GM19468 (cell line): ENCODE results near the gene PWWP2B.

Source experiments
- ATAC-seq: cut with Tn5 transposase; IDR thresholded peaks from one replicate; pipeline ENCODE4 v1.9.1; 2021; ENCODE audit warnings: mild to moderate bottlenecking, moderate library complexity, moderate number of reproducible peaks; ENCODE audit not compliant: unreplicated experiment; ENCODE audit errors: extremely low read depth

Gene PWWP2B

DNA sequence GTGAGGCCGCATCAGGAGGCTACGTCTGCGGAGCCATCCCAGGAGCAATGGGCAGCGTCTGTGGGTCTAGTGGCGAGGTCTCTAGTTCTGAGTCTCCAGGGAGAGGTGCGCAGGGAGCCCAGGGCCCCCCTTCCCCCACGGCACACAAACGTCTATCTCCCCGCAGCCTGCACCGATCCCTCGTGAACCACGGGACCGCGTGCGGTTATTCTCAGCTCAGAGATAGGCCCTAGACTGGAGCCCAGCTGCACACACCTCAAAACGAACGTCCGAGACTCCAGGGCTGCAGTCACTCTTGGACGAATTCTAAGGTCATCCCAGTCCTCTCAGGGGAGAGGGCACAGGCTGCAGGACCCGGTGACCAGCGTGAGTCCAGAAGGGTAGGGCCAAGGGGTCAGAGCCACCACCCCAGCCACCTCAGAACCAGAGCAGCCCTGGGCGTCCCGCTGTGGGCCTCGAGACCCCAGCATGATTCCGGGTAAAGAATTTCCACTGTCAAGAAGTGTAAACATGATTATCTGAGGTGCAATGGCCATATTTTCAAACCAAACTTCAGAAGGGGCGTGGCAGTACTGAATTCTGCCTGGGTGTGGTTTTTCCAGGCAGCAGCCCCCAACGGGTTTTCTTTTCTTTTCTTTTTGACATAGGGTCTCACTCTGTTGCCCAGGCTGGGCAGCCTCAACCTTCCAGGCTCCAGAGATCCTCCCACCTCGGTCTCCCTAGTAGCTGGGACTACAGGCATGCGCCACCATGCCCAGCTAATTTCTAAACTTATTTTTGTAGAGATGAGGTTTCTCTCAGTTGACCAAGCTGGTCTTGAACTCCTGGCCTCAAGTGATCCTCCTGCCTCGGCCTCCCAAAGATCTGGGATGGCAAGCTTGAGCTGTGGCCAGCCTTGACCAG lies 57.5 kb downstream of the PWWP2B start:
- no peak for ATAC-seq

GRCh38 chr10:132455441-132455971 lies 58.5 kb downstream of the PWWP2B start:
- ATAC-seq = no peak

DNA sequence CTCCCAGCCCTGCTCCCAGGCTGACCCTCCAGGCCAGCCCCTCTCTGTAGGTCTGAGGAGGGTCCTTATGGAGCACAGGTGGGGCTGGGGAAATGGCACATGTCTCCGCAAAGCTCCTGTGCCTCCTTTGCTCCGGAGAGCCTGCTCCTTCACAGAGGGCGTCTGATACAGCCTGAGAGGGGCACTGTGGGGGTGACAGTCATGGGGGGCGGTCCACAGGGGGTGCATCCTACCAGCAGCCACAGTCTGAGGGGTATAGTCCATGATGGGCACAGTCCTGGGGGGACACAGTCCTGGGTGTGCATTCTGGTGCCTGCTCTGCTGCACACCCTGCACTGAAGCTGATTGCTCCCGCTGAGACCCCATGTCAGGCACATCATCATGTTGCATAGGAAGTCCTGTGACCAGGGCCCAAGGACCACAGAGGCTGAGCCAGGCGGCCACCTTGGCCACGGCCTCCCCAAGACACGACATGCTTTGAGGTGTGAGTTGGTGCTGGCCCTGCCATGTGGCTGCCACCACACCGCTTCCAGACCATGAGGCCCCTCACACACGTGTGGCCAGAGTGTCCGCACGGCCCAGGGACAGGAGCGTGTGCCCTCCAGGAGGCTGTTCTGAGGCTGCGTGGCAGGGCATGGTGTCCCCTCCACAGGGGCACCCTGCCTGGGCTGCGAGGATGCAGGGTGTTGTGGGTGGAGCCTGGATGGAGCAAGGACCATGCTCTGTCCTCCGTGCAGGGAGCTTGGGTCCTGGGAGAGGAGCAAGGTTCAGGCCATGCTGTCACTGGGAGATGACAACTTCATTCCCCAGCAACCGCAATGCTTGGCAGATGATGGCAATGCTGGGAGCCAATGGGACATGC lies 59.2 kb downstream of the PWWP2B start:
- no peak for ATAC-seq

GRCh38 chr10:132456881-132457280 lies 59.9 kb downstream of the PWWP2B start:
- ATAC-seq = no peak

- no peak for ATAC-seq
Observed at GRCh38 chr10:132457328-132458070, 60.5 kb downstream of the PWWP2B start.

DNA sequence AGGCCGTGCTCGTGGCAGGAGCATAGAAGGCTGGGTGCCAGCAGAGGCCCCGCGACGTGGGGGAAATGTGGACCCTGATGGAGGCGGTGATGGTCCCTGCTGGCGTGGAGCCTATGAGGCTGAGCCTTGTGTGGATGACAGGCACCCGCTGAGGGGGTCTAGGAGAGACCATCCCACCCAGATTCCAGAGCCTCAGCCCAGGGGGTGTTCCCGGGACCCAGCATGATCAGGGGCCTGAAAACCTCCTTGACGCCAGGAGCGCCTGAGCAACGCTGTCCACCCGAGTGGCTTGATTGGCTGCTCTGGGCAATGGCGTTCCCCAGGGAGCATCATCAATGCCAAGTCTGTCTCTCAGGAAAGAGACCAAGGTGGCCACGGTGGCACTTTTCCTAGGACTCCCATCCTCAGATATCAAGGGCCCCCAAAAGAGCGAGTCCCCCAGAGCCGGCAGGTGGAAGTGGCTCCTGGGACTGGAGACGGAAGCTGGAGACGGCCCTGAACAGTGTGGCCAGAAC lies 61.1 kb downstream of the PWWP2B start:
- no peak for ATAC-seq

DNA sequence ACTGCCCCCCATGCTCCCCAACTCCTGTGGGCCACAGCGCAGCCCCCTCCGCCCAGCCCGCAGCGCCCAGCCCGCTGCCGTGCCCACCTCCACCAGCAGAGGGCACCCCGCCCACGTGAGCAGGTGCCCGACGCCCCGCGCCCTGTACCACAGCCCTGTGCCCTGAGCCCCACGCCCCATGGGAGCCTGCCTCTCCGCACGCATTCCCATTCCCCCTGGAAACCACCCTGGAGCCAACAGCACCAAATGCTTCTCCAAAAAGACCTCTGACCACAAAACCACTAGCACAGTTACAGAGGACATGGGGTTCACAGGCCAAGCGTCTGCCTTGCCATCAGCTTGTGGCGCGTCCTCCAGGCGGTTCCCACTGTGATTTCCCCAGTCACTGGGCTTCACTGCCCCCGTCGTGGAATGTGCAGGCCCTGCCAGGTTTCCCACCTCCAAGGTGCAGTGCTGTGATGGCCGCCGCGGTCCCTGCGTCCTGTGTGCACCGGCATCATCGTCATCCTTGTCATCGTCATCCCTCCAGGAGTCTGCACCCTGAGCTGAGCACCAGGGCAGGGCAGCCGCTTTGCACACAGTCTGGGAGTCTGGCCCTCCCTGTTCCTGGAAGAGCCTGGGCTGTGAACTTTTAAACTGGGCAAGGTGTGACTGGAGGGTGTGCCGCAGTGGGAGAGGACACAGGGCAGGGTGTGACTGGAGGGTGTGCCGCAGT lies 61.7 kb downstream of the PWWP2B start:
- no peak for ATAC-seq

GRCh38 chr10:132459301-132460003 lies 62.5 kb downstream of the PWWP2B start:
- no peak for ATAC-seq

- ATAC-seq = no peak
Observed at GRCh38 chr10:132460071-132460470, 63.1 kb downstream of the PWWP2B start.

GRCh38 chr10:132460691-132461090 lies 63.7 kb downstream of the PWWP2B start:
- ATAC-seq = no peak

- ATAC-seq = no peak
Observed at GRCh38 chr10:132461103-132461682, 64.2 kb downstream of the PWWP2B start.

GRCh38 chr10:132461683-132462231 lies 64.8 kb downstream of the PWWP2B start:
- ATAC-seq = no peak

- no peak for ATAC-seq
Observed at GRCh38 chr10:132462463-132463332, 65.7 kb downstream of the PWWP2B start.

DNA sequence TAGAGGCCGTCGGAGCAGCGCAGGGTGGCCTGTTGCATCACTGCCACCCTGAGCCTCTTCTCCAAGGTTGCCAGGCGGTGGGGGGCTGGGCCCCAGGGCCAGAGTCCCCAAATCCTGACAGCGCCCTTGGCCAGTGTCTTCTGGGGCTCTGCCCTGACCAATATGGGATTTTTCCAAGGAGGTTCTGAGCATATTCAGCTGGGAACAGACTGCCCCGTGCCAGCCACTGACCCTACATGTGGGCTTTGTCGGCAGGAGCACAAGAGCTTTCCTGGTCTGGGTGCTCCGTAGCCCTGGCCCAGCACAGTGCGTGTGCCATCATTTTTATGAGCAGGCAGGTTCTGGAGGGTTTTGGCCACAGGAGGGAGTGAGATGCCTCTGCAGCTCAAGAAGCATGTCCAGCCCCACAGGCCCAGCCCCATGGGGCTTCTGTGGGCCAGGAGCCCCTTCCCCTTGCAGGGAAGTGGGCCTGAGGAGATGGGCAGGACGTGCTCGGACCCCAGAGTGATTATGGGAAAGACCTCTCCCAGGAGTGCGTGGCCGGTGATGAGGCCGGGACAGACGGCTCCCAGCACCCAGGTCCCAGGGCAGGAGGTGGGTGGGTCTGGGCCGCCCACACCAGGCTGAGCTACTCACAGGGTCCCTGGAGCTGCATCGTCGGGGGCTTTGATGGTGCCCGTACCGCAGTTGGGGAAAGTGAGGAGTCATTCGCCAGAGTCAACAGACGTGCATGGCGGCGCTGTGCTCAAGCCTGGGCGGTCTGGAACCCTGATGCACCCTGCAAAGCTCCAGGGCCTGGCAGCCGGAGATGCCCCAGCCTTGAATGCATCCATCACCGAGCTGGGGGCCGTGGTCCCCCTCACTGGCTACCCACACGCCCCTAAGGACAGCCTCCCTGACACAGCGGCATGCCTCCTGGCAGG lies 66.6 kb downstream of the PWWP2B start:
- no peak for ATAC-seq

GRCh38 chr10:132464256-132465192 lies 67.5 kb downstream of the PWWP2B start:
- no peak for ATAC-seq
